ENCODE results near the gene VSNL1.

The VSNL1 gene

DNA sequence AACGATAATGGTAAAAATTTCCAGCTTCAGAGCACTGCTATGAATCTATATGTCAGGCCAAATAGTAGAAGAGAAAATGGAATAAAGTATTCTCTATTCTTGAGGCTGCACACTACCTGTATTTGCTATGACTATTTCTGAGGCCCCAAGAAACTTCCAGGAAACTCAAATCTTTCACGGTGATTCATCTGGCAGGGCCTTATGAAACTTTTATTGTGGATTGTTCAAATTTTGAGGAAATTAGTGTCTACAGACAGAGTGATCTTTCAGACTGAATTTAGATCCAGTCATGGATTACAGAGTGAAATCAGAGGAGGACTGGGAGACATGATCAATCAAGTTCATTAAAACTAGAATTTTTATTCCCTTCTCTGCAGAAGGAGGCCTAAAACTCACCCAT is 4.1 kb upstream of the VSNL1 start:
- Histone ChIP-seq H3K27me3 (ENCODE audit: control insufficient read depth, insufficient read depth, low read length) (peaks cover 7% of the 10 kb centered on the region), H3K79me2 (no peaks in the 10 kb centered on the region), H3K4me3 (ENCODE audit: low read depth, low read length) (no peak overlapping the region), H3K4me1 (no peaks in the 10 kb centered on the region), H3K9ac (no peak overlapping the region), H2AFZ (no peak overlapping the region), H3K27ac (no peak overlapping the region), H3K36me3 (ENCODE audit: control insufficient read depth, insufficient read depth, low read length) (no peaks in the 10 kb centered on the region), H3K9me3 (ENCODE audit: control insufficient read depth, low read length) (no peaks in the 10 kb centered on the region), H3K4me2 (ENCODE audit: low read length) (no peak overlapping the region)
- TF ChIP-seq, protein P1, sequence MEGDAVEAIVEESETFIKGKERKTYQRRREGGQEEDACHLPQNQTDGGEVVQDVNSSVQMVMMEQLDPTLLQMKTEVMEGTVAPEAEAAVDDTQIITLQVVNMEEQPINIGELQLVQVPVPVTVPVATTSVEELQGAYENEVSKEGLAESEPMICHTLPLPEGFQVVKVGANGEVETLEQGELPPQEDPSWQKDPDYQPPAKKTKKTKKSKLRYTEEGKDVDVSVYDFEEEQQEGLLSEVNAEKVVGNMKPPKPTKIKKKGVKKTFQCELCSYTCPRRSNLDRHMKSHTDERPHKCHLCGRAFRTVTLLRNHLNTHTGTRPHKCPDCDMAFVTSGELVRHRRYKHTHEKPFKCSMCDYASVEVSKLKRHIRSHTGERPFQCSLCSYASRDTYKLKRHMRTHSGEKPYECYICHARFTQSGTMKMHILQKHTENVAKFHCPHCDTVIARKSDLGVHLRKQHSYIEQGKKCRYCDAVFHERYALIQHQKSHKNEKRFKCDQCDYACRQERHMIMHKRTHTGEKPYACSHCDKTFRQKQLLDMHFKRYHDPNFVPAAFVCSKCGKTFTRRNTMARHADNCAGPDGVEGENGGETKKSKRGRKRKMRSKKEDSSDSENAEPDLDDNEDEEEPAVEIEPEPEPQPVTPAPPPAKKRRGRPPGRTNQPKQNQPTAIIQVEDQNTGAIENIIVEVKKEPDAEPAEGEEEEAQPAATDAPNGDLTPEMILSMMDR (IDR thresholded peaks at IDR 0.05), result no peak

- H3K79me2 ChIP-seq, result no peaks in the 10 kb centered on the region
- H3K27ac ChIP-seq, result no peak overlapping the region
- no peaks in the 10 kb centered on the region for H3K4me1 ChIP-seq
- H3K9me3 ChIP-seq (ENCODE audit: control insufficient read depth, low read length), result no peaks in the 10 kb centered on the region
- TF ChIP-seq, protein P1 (IDR thresholded peaks at IDR 0.05), result no peak
- peaks cover 11% of the 10 kb centered on the region for H3K27me3 ChIP-seq (ENCODE audit: control insufficient read depth, insufficient read depth, low read length)
- peak overlapping the region; percentile 34 for H2AFZ ChIP-seq
- no peak overlapping the region for H3K9ac ChIP-seq
- H3K4me3 ChIP-seq (ENCODE audit: low read depth, low read length), result peak overlapping the region; percentile 35
- H3K4me2 ChIP-seq (ENCODE audit: low read length), result peak overlapping the region; percentile 47
- H3K36me3 ChIP-seq (ENCODE audit: control insufficient read depth, insufficient read depth, low read length), result no peaks in the 10 kb centered on the region
Measured at GRCh38 chr2:17538022-17538843, 2.3 kb upstream of the VSNL1 start.

GRCh38 chr2:17538844-17539554 is 1.5 kb upstream of the VSNL1 start:
- TF ChIP-seq, protein P1 (IDR thresholded peaks at IDR 0.05), result no peak
- Histone ChIP-seq H3K4me3 (ENCODE audit: low read depth, low read length) (peak overlapping the region; percentile 35), H3K36me3 (ENCODE audit: control insufficient read depth, insufficient read depth, low read length) (no peaks in the 10 kb centered on the region), H3K27me3 (ENCODE audit: control insufficient read depth, insufficient read depth, low read length) (peaks cover 11% of the 10 kb centered on the region), H2AFZ (peak overlapping the region; percentile 34), H3K27ac (no peak overlapping the region), H3K4me1 (no peaks in the 10 kb centered on the region), H3K9me3 (ENCODE audit: control insufficient read depth, low read length) (no peaks in the 10 kb centered on the region), H3K9ac (no peak overlapping the region), H3K4me2 (ENCODE audit: low read length) (peak overlapping the region; percentile 47), H3K79me2 (no peaks in the 10 kb centered on the region)

DNA sequence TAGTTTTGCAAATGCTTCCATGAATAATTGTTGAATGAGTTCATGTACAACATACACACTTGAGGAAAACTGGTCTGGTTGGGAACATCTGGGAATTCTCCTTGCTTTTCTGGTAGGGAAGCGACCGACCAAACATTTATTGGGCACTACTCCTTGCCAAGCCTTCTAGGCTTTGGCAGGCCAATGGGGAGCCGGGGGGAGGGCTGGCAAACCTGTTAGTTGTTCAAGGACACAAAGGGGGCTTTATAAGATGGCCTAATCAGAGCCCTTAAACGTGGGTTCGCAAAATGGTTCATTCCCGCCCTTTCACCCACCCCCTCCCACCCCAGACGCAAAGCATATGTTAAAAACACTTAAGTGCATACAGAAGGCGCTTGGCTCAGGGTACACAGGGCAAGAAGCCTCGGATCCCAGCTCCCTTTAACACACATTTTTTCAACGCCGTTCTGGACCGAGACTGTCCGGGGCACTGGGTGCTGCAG is 844 bp upstream of the VSNL1 start:
- H3K9ac ChIP-seq, result no peak overlapping the region
- no peak overlapping the region for H3K4me3 ChIP-seq (ENCODE audit: low read depth, low read length)
- H3K4me1 ChIP-seq, result no peaks in the 10 kb centered on the region
- no peaks in the 10 kb centered on the region for H3K36me3 ChIP-seq (ENCODE audit: control insufficient read depth, insufficient read depth, low read length)
- no peaks in the 10 kb centered on the region for H3K79me2 ChIP-seq
- no peak overlapping the region for H3K27ac ChIP-seq
- H3K4me2 ChIP-seq (ENCODE audit: low read length), result no peak overlapping the region
- H3K27me3 ChIP-seq (ENCODE audit: control insufficient read depth, insufficient read depth, low read length), result peaks cover 11% of the 10 kb centered on the region
- no peaks in the 10 kb centered on the region for H3K9me3 ChIP-seq (ENCODE audit: control insufficient read depth, low read length)
- TF ChIP-seq, protein P1 (IDR thresholded peaks at IDR 0.05), result no peak
- H2AFZ ChIP-seq, result no peak overlapping the region
